Karpas-422 (cell line): ENCODE measurements around the gene SH3GLB1. TPM values are rescaled to one million over a fixed set of nuclear protein-coding genes. Genes with fewer than 3 reads are reported as not detected.

Source experiments
- DNase-seq: peaks from one replicate; pipeline ENCODE4 v3.0.0-alpha.2; 2015
- H2AFZ ChIP-seq: fragments of 200-600 bp; sonication (generic); 2 replicates; pipeline ENCODE4 v1.6.1; 2014; ENCODE audit warnings: antibody characterized with exemption, low read length, mixed read lengths
- H3K27ac ChIP-seq: fragments of 200-600 bp; sonication (generic); 2 replicates; pipeline ENCODE4 v1.5.1; 2014; ENCODE audit warnings: mild to moderate bottlenecking, low read length, moderate library complexity
- H3K27me3 ChIP-seq: fragments of 200-600 bp; sonication (generic); 2 replicates; pipeline ENCODE4 v1.6.1; 2014; ENCODE audit warnings: low read length, mixed read lengths
- H3K36me3 ChIP-seq: fragments of 200-600 bp; sonication (generic); 2 replicates; pipeline ENCODE4 v1.6.1; 2014; ENCODE audit warnings: low read length, mixed read lengths; ENCODE audit not compliant: insufficient read depth
- H3K4me1 ChIP-seq: fragments of 200-600 bp; sonication (generic); 2 replicates; pipeline ENCODE4 v1.6.1; 2014; ENCODE audit warnings: mild to moderate bottlenecking, low read length, mixed read lengths
- H3K4me2 ChIP-seq: fragments of 200-600 bp; sonication (generic); 2 replicates; pipeline ENCODE4 v1.6.1; 2014; ENCODE audit warnings: low read length, low read depth, mild to moderate bottlenecking; ENCODE audit not compliant: poor library complexity, severe bottlenecking
- H3K4me3 ChIP-seq: fragments of 200-600 bp; sonication (generic); 2 replicates; pipeline ENCODE4 v1.5.1; 2014; ENCODE audit warnings: mild to moderate bottlenecking, antibody characterized with exemption, low read length, mixed read lengths
- H3K79me2 ChIP-seq: fragments of 200-600 bp; sonication (generic); 2 replicates; pipeline ENCODE4 v1.6.1; 2014; ENCODE audit warnings: mild to moderate bottlenecking, low read length, mixed read lengths
- H3K9ac ChIP-seq: fragments of 200-600 bp; sonication (generic); 2 replicates; pipeline ENCODE4 v1.6.0; 2014; ENCODE audit warnings: low read length
- H3K9me2 ChIP-seq: fragments of 200-600 bp; sonication (generic), shearing (Covaris generic); replicated peaks from 2 replicates; pipeline ENCODE4 v1.6.0; 2014; ENCODE audit warnings: mild to moderate bottlenecking, low read length, moderate library complexity; ENCODE audit not compliant: insufficient read depth
- H3K9me3 ChIP-seq: fragments of 300-700, 200-600 bp; sonication (generic); 2 replicates; pipeline ENCODE4 v1.6.1; 2014; ENCODE audit warnings: low read length, mixed read lengths
- H4K20me1 ChIP-seq: fragments of 200-600 bp; sonication (generic); 2 replicates; pipeline ENCODE4 v1.6.1; 2014; ENCODE audit warnings: mild to moderate bottlenecking, antibody characterized with exemption, low read length, low read depth; ENCODE audit not compliant: insufficient read depth
- total RNA-seq: library from RNA; depleted of rRNA; stranded (reverse); fragments of >200 nt; shearing (Covaris generic); gene quantifications from 2 replicates; pipeline ENCODE4 v1.2.3, GENCODE V29; 2014; ENCODE audit warnings: low replicate concordance

Gene SH3GLB1
- total RNA-seq, 1 experiment from 2014 or later, result 56.6 TPM

DNA sequence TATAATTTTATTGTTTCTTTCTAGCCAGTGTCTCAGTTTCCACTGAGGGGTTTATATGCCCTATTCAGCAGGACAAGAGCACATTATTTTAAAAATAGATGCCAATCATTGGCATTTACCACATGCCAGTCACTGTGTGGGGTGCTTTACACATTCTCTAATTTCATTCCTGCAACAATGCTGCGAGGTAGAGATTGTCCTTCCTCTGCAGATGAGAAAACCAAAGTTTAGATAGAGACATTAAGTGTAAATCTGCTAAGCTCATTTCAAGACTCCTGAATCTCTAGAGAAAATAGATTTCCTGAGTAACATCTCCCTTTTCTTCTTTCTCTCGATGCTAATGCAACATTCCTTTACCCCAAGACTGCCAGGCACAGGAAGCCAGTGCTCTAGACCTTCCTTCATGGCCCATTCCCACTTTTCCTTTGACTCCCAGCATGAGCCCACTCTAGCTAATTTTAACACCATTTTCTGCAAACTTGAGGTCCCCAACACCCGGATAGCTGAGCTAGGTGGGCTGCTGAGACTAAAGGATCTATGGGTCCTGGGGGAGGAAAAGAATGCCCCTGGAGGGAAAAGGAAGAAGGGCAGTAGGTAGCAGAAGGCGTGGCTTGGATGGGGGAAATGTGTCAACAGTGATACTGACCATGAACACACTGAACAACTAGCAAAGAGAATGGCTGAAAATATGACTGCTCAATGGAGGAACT is 50.0 kb downstream of the SH3GLB1 start:
- DNase-seq, result no peak
- Histone ChIP-seq H3K36me3 (no peaks in the 10 kb centered on the region), H3K9me3 (no peaks in the 10 kb centered on the region), H3K4me2 (no peak overlapping the region), H3K4me3 (no peak overlapping the region), H4K20me1 (no peaks in the 10 kb centered on the region), H3K9me2 (no peaks in the 10 kb centered on the region), H3K79me2 (no peaks in the 10 kb centered on the region), H3K27me3 (no peaks in the 10 kb centered on the region), H2AFZ (no peak overlapping the region), H3K4me1 (peaks cover 14% of the 10 kb centered on the region), H3K27ac (no peak overlapping the region), H3K9ac (no peak overlapping the region)

DNA sequence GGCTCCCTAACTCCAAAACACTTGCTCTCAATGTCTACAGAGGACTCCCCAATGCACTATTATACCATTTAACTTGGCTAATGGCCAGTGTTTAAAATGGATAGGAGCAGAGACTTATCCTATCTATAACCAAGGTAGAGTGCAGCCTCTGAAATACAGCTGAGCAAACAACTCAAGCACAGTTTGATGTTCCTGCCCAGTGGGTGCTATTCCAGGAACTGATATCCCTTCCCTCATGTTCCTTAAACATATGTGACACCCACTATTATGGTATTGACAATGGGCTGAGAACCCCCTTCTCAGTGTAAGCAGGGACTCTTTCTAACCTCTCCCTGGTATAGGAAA is 51.7 kb downstream of the SH3GLB1 start:
- no peak overlapping the region for H3K9ac ChIP-seq
- H3K36me3 ChIP-seq, result no peaks in the 10 kb centered on the region
- no peaks in the 10 kb centered on the region for H3K9me3 ChIP-seq
- H2AFZ ChIP-seq, result 0 out of 2 replicates have a peak overlapping the region, but pooled peaks have one; percentile 15
- no peaks in the 10 kb centered on the region for H3K9me2 ChIP-seq
- peaks cover 14% of the 10 kb centered on the region for H3K4me1 ChIP-seq
- no peak for DNase-seq
- H4K20me1 ChIP-seq, result no peaks in the 10 kb centered on the region
- no peaks in the 10 kb centered on the region for H3K27me3 ChIP-seq
- H3K4me3 ChIP-seq, result no peak overlapping the region
- no peak overlapping the region for H3K27ac ChIP-seq
- peak overlapping the region; percentile 42 for H3K4me2 ChIP-seq
- H3K79me2 ChIP-seq, result no peaks in the 10 kb centered on the region

DNA sequence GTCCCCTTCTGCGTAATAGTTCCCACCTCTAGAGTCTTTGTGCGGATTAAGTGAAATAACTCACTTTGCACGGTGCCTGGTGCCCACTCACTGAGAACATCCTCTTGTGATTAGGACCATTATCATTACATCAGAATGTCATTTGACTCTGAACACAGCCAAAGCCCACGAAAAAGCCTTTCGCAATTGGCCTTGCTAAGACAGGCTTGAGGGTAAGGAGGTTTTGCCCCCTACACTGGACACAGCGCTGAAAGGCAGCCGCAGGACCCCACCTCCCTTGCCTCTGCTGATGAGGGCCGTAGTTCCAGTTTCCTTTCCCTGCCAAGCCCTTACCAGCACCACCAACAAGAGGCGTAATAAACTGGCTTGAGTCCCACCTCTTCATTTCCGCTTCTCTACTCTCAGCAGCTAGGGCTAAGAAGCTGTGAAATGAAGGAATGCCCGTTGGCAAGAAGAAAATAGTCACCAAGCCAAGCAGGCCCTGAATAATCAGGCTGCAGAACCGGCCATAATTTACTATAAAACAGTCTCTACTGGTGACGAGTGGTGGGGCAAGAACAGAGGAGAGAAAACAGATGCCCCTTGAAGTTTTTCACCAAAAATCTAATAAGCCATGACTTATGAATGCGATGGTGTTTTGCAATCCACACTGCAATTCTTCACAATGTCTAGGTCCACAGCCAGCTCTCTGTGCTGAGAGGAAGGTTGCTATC is 53.1 kb downstream of the SH3GLB1 start:
- H3K4me2 ChIP-seq, result no peak overlapping the region
- no peaks in the 10 kb centered on the region for H3K9me3 ChIP-seq
- no peaks in the 10 kb centered on the region for H3K36me3 ChIP-seq
- H3K27ac ChIP-seq, result no peak overlapping the region
- peaks cover 23% of the 10 kb centered on the region for H3K4me1 ChIP-seq
- no peaks in the 10 kb centered on the region for H4K20me1 ChIP-seq
- H3K79me2 ChIP-seq, result no peaks in the 10 kb centered on the region
- no peaks in the 10 kb centered on the region for H3K27me3 ChIP-seq
- H2AFZ ChIP-seq, result no peak overlapping the region
- H3K9me2 ChIP-seq, result no peaks in the 10 kb centered on the region
- DNase-seq, result no peak
- no peak overlapping the region for H3K4me3 ChIP-seq
- H3K9ac ChIP-seq, result no peak overlapping the region

DNA sequence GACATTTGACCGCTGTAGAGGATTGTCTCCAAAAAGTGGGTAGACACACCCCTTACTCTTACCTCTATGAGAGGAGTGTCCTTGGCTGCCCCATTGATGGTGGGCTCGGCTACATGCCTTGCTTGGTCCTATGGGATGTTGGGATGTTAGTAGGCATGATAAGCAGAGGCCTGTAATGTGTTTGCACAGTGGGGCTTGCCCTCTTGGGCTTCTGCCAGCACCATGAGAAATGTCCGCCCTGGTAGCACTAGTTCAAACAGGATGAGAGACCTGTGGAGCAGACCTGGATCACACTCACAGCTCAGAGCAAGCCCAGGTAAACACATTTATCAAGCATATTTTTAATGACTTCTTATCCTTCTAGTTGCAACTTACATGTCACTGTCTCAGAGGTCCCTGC is 54.2 kb downstream of the SH3GLB1 start:
- no peak for DNase-seq
- peaks cover 23% of the 10 kb centered on the region for H3K4me1 ChIP-seq
- no peaks in the 10 kb centered on the region for H3K9me2 ChIP-seq
- no peak overlapping the region for H3K4me2 ChIP-seq
- no peak overlapping the region for H3K27ac ChIP-seq
- no peaks in the 10 kb centered on the region for H3K27me3 ChIP-seq
- H3K79me2 ChIP-seq, result no peaks in the 10 kb centered on the region
- no peaks in the 10 kb centered on the region for H3K36me3 ChIP-seq
- H3K4me3 ChIP-seq, result no peak overlapping the region
- H4K20me1 ChIP-seq, result no peaks in the 10 kb centered on the region
- no peak overlapping the region for H3K9ac ChIP-seq
- H2AFZ ChIP-seq, result no peak overlapping the region
- no peaks in the 10 kb centered on the region for H3K9me3 ChIP-seq

DNA sequence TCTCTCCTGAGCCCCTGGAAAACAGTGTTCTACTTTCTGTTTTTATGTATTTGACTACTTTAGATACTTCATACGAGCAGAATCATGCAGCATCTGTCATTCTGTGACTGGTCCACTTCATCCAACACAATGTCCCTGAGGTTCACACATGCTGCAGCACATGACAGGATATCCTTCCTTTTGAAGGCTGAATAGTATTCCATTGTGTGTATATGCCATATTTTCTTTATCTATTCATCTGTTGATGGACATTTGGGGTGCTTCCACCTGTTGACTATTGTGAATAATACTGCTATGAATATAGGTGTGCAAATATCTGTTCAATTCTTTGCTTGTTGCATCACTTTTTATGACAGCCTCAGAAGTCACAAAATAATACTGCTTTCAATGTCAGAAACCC is 55.8 kb downstream of the SH3GLB1 start:
- no peak overlapping the region for H3K4me2 ChIP-seq
- H3K9ac ChIP-seq, result no peak overlapping the region
- no peak overlapping the region for H3K27ac ChIP-seq
- no peaks in the 10 kb centered on the region for H3K9me2 ChIP-seq
- no peak overlapping the region for H2AFZ ChIP-seq
- no peaks in the 10 kb centered on the region for H3K9me3 ChIP-seq
- H4K20me1 ChIP-seq, result no peaks in the 10 kb centered on the region
- DNase-seq, result no peak
- H3K36me3 ChIP-seq, result no peaks in the 10 kb centered on the region
- no peak overlapping the region for H3K4me3 ChIP-seq
- peaks cover 22% of the 10 kb centered on the region for H3K4me1 ChIP-seq
- no peaks in the 10 kb centered on the region for H3K79me2 ChIP-seq
- H3K27me3 ChIP-seq, result no peaks in the 10 kb centered on the region

DNA sequence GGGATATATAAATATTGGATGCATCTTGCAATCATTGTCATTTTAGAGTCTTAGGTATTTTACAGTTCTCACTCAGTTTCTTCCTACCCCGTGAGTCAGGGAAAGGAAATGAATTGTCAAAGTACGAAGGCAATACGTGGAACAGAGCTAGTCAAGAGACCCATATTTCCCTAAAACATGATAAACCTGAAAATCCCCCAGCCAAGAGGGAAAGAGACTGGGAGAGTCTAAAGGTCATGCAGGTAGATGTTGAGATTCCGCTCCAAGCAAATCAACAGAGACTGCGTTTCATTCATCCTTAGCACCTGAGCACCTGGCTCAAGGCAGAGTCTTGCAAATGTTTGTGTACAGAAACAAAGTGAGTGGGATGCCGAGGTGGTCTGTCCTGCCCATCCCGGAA is 58.0 kb downstream of the SH3GLB1 start:
- no peak overlapping the region for H3K4me3 ChIP-seq
- no peaks in the 10 kb centered on the region for H4K20me1 ChIP-seq
- no peaks in the 10 kb centered on the region for H3K27me3 ChIP-seq
- H2AFZ ChIP-seq, result no peak overlapping the region
- DNase-seq, result no peak
- no peak overlapping the region for H3K9ac ChIP-seq
- H3K9me2 ChIP-seq, result no peaks in the 10 kb centered on the region
- no peaks in the 10 kb centered on the region for H3K79me2 ChIP-seq
- no peaks in the 10 kb centered on the region for H3K36me3 ChIP-seq
- no peak overlapping the region for H3K27ac ChIP-seq
- peaks cover 15% of the 10 kb centered on the region for H3K4me1 ChIP-seq
- H3K9me3 ChIP-seq, result no peaks in the 10 kb centered on the region; the same call in 1 of the 2 replicates
- H3K4me2 ChIP-seq, result no peak overlapping the region

DNA sequence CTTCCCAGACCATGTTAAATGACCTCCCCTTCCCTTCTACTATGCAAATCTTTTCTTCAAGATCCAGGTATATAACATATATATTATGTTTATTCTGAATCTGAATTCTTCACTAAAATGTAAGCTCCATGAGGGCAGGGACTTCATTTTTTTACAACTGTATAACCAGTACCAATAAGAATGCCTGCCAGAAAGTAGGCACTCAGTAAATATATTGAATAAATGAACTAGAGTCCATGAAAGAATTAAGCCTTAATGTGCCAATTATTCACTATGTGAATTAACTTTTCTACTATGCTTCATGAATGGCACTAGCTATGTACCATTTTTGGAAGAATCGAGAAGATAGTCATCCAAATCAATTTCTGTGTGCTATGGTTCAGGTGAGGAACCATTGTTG is 60.1 kb downstream of the SH3GLB1 start:
- no peak overlapping the region for H3K9ac ChIP-seq
- peaks cover 15% of the 10 kb centered on the region for H3K4me1 ChIP-seq
- no peaks in the 10 kb centered on the region for H4K20me1 ChIP-seq
- no peak overlapping the region for H2AFZ ChIP-seq
- no peak overlapping the region for H3K4me2 ChIP-seq
- no peak overlapping the region for H3K27ac ChIP-seq
- H3K79me2 ChIP-seq, result no peaks in the 10 kb centered on the region
- no peaks in the 10 kb centered on the region for H3K36me3 ChIP-seq
- no peak for DNase-seq
- no peak overlapping the region for H3K4me3 ChIP-seq
- no peaks in the 10 kb centered on the region for H3K27me3 ChIP-seq
- no peaks in the 10 kb centered on the region; the same call in 1 of the 2 replicates for H3K9me3 ChIP-seq
- H3K9me2 ChIP-seq, result no peaks in the 10 kb centered on the region

DNA sequence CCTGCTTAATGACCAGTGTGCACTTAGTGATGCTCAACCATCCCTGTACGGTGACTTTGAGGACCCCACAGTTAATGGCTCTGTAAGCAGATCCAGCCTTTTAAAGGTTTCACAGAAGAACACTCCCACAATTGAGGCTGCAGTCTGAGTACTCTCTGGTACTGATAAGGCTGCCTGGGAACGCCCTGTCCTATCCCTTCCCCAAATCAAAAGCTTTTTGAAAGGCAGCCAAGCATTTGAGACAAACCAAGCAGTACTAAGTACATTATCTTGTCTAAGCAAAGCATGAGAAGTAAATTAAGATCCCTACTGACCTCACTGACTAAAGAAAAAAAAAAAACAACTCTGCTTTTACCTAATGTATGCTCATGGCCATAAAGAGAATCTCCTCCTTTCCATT is 60.7 kb downstream of the SH3GLB1 start:
- H3K9ac ChIP-seq, result no peak overlapping the region
- H2AFZ ChIP-seq, result no peak overlapping the region
- peaks cover 15% of the 10 kb centered on the region for H3K4me1 ChIP-seq
- H3K36me3 ChIP-seq, result no peaks in the 10 kb centered on the region
- no peaks in the 10 kb centered on the region for H4K20me1 ChIP-seq
- no peaks in the 10 kb centered on the region for H3K9me2 ChIP-seq
- H3K4me2 ChIP-seq, result no peak overlapping the region
- no peak for DNase-seq
- no peaks in the 10 kb centered on the region; the same call in 1 of the 2 replicates for H3K9me3 ChIP-seq
- H3K79me2 ChIP-seq, result no peaks in the 10 kb centered on the region
- no peak overlapping the region for H3K4me3 ChIP-seq
- no peaks in the 10 kb centered on the region for H3K27me3 ChIP-seq
- no peak overlapping the region for H3K27ac ChIP-seq
